ENCODE data around the gene ENPP6.
A peak's percentile ranks its signal among the peaks of the same experiment; 100 is the strongest.

ENPP6 gene

DNA sequence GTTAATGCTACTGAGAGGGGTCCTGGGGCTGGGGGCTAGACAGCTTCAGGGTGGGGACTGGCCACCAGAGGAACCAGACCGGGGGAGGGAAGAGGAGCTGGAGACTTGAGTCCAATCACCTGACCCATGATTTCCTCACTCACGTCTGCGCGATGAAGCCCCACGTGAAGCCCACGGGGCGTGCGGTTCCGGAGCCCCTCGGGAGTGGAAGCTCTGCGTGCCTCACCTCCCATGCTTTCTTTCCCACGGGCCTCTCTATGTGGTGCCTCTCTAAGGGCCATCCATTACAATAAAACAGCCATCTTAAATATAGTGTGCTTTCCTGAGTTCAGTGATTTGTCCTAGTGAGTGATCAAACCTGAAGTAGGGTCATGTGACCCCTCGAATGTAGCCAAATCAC, 119.9 kb downstream of the ENPP6 start:
- Histone ChIP-seq H3K27ac (no peak overlapping the region), H3K4me3 (ENCODE audit: low read depth, low read length) (no peak overlapping the region), H3K27me3 (replicated peaks) (no peaks in the 10 kb centered on the region), H3K36me3 (replicated peaks) (no peaks in the 10 kb centered on the region)
- no peak for DNase-seq
- no peak for TF ChIP-seq CTCF (IDR thresholded peaks at IDR 0.05; ENCODE audit: low read depth, low read length, missing control alignments)
- in situ Hi-C loops (cut with HindIII; ENCODE audit: low pct_ligation_motif_present, low sequenced_read_pairs) = no loop called here

- Histone ChIP-seq H3K36me3 (replicated peaks) (no peaks in the 10 kb centered on the region), H3K27ac (no peak overlapping the region), H3K4me3 (ENCODE audit: low read depth, low read length) (no peak overlapping the region), H3K27me3 (replicated peaks) (no peaks in the 10 kb centered on the region)
- peak; percentile 9 for TF ChIP-seq CTCF (IDR thresholded peaks at IDR 0.05; ENCODE audit: low read depth, low read length, missing control alignments)
- in situ Hi-C loops (cut with HindIII; ENCODE audit: low pct_ligation_motif_present, low sequenced_read_pairs) = no loop called here
- no peak for DNase-seq
Observed at GRCh38 chr4:184097241-184097605, 120.5 kb downstream of the ENPP6 start.

DNA sequence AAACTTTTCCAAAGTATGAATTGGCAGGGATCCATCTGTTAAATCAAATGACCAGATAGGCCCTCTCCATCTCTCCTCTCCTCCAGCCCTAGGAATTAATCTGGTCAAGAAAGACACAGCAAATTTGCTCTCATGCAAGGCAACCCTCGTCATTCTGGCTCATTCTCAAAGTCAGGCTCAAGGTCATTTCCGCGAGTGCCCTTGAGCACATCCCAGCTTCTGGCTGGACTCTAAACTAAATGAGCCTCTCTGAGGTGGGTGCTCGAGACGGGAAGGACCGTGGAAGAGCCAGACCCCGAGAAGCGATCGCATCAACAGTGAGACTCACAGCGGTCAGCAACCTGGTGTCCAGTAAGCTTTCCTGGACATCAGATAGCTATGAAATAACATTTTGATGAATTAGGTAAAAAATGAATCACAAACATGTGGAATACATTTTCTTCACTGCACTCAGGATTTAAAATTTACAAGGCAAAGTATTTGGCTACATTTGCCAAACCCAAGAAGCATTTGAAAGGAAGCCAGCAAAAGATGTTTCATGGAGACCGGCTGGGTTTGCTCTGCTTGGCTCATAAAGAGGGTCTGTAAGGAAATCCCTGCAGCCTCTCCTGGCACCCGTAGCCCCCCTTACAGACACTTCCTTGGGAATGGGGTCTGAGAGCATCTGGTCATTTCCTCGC, 121.0 kb downstream of the ENPP6 start:
- no peak overlapping the region for H3K4me3 ChIP-seq (ENCODE audit: low read depth, low read length)
- TF ChIP-seq CTCF (IDR thresholded peaks at IDR 0.05; ENCODE audit: low read depth, low read length, missing control alignments) = no peak
- in situ Hi-C loops (cut with HindIII; ENCODE audit: low pct_ligation_motif_present, low sequenced_read_pairs) = no loop called here
- H3K27ac ChIP-seq = no peak overlapping the region
- no peak for DNase-seq
- no peaks in the 10 kb centered on the region for H3K36me3 ChIP-seq (replicated peaks)
- H3K27me3 ChIP-seq (replicated peaks) = no peaks in the 10 kb centered on the region

DNA sequence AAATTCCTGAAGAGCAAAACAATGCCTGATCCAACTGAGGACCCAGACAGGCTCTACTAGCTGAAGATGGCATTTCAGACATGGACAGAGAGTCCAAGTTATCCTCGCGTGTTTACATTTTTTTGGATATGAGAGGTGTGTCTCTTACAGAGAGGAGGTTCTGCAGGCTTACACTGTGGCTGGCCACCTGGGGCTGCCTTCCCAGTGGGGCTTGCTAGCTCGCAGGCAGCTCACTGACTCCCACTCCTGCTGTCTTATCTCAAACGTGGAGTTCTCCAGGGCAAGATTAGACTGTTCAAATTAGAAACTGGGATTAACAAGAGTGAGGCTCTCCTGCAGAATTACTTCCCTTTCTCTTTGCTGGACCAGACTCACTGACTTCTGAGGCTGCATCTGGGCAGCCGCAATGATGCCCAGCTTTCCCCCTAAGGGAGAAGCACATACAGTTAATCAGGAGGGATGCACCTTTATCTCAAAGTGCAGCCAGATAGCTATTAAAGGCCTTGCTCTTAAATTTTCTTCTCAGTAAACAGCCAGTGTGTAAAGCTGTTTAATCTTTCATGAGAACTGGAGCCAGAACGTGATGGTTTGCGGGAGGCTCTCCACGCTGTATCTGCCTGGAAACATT, 123.0 kb downstream of the ENPP6 start:
- TF ChIP-seq CTCF (IDR thresholded peaks at IDR 0.05; ENCODE audit: low read depth, low read length, missing control alignments) = no peak
- no peaks in the 10 kb centered on the region for H3K27me3 ChIP-seq (replicated peaks)
- no peak for DNase-seq
- no peak overlapping the region for H3K4me3 ChIP-seq (ENCODE audit: low read depth, low read length)
- in situ Hi-C loops (cut with HindIII; ENCODE audit: low pct_ligation_motif_present, low sequenced_read_pairs) = no loop called here
- no peak overlapping the region for H3K27ac ChIP-seq
- no peaks in the 10 kb centered on the region for H3K36me3 ChIP-seq (replicated peaks)

- in situ Hi-C loops (cut with HindIII; ENCODE audit: low pct_ligation_motif_present, low sequenced_read_pairs) = no loop called here
- no peak for TF ChIP-seq CTCF (IDR thresholded peaks at IDR 0.05; ENCODE audit: low read depth, low read length, missing control alignments)
- no peaks in the 10 kb centered on the region for H3K36me3 ChIP-seq (replicated peaks)
Observed at GRCh38 chr4:184091986-184092385, 125.7 kb downstream of the ENPP6 start.

GRCh38 chr4:184090571-184090970, 127.1 kb downstream of the ENPP6 start:
- Histone ChIP-seq H3K27ac (no peak overlapping the region), H3K4me3 (ENCODE audit: low read depth, low read length) (no peak overlapping the region), H3K36me3 (replicated peaks) (no peaks in the 10 kb centered on the region), H3K27me3 (replicated peaks) (no peaks in the 10 kb centered on the region)
- in situ Hi-C loops (cut with HindIII; ENCODE audit: low pct_ligation_motif_present, low sequenced_read_pairs) = no loop called here
- DNase-seq = no peak
- TF ChIP-seq CTCF (IDR thresholded peaks at IDR 0.05; ENCODE audit: low read depth, low read length, missing control alignments) = no peak

More at GRCh38 chr4:184091986-184092385, 125.7 kb downstream of the ENPP6 start:
- Histone ChIP-seq H3K27ac (no peak overlapping the region), H3K4me3 (ENCODE audit: low read depth, low read length) (no peak overlapping the region), H3K27me3 (replicated peaks) (no peaks in the 10 kb centered on the region)
- DNase-seq = no peak
